Fibroblast of mammary gland (primary cell): Measurements from ENCODE around the gene DNAAF8.
A peak's percentile ranks its signal among the peaks of the same experiment; 100 is the strongest.

Source experiments
- DNase-seq: peaks from one replicate; pipeline ENCODE4 v3.0.0-alpha.2; 2010; ENCODE audit warnings: low read depth
- H3K4me3 ChIP-seq: 2 replicates; pipeline ENCODE4 v1.5.1; 2011; ENCODE audit warnings: low read depth, mild to moderate bottlenecking, low read length, moderate library complexity; ENCODE audit not compliant: control insufficient read depth
- CTCF ChIP-seq: conservative IDR thresholded peaks from 2 replicates; pipeline ENCODE4 v1.5.1; 2011; ENCODE audit warnings: low read depth, low read length, inconsistent platforms; ENCODE audit not compliant: control insufficient read depth, insufficient read depth

Gene DNAAF8

GRCh38 chr16:4734063-4734729 lies at the start of gene DNAAF8, which contains the start of gene ANKS3:
Gene DNAAF8 (plus strand): TSS chr16:4734537. CDS start chr16:4736515, 1,978 bp downstream.
Gene ANKS3 (minus strand): TSS chr16:4734271. CDS start chr16:4730149, 4,122 bp downstream.
- TF ChIP-seq CTCF: no peak
- H3K4me3 ChIP-seq: peak within 1 kb of the TSS; percentile 86
- peak; percentile 96 for DNase-seq

DNA sequence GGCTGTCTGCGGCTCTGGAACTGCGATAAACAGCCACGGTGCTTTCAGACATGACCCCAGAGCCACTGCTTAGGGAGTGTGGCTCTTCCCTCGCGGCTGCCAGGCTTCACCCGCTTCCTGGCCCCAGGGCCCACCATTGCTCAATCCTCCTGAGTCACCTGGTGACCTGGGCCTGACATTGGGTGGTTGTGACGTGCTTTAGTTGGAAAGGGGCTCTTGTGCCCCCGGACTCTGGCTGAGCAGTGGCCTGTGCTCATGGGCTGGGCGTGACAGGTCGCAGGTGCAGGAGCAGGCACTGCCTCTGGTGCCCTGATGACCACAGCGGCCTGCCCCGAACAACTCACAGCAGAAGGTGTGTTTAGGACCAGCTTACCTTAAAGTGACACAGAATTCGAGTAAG lies 49.6 kb upstream of the DNAAF8 start:
- no peak overlapping the region for H3K4me3 ChIP-seq
- TF ChIP-seq CTCF: no peak
- DNase-seq: no peak

DNA sequence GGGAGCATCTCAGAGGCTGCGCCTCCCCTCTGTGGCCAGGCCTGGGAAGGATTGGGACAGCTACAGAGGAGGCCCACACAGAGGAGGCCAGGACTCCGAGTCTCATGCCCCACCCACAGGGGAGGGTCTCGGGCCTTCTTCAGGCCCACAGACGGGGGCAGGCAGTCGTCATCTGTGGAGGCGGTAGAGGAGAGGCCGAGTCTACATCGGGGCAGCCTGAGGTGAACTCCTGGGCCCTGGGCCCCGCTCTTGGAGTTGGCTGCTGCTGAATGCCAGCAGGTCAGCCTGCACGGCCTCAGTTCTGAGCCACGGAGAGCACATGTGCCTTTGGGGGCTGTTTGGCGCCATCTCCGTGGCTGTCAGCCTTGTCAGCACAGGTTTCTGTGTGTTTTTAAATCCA lies 49.0 kb upstream of the DNAAF8 start:
- no peak for DNase-seq
- TF ChIP-seq CTCF: no peak

GRCh38 chr16:4685776-4686496 lies 48.4 kb upstream of the DNAAF8 start:
- no peak for DNase-seq
- TF ChIP-seq CTCF: no peak
- H3K4me3 ChIP-seq: no peak overlapping the region

More for the DNA sequence above, 49.0 kb upstream of the DNAAF8 start:
- H3K4me3 ChIP-seq: no peak overlapping the region

GRCh38 chr16:4686497-4687210 lies 47.7 kb upstream of the DNAAF8 start:
- no peak for DNase-seq
- H3K4me3 ChIP-seq: no peak overlapping the region
- TF ChIP-seq CTCF: no peak

- no peak for DNase-seq
- TF ChIP-seq CTCF: no peak
- no peak overlapping the region for H3K4me3 ChIP-seq
Measured at GRCh38 chr16:4687416-4687815, 46.9 kb upstream of the DNAAF8 start.
